Testis (tissue), 2 donors: ENCODE results near the gene PRR5L.

ENCODE experiments used
- CTCF ChIP-seq, 3 experiments: fragments of 450-650 bp in 2 of 3; fragments of 200-600 bp in 1 of 3; sonication (generic) in 1 of 3; IDR thresholded peaks; one replicate each; pipeline ENCODE4 v1.5.1; 2016 to 2019; ENCODE audit warnings: antibody characterized with exemption in 3 of 3, mild to moderate bottlenecking in 2 of 3, moderate library complexity in 1 of 3
- POLR2A ChIP-seq: fragments of 450-650 bp; IDR thresholded peaks from one replicate; pipeline ENCODE4 v1.6.1; 2017; ENCODE audit warnings: antibody characterized with exemption, mild to moderate bottlenecking, moderate library complexity

GRCh38 chr11:36493332-36493731 is 197.2 kb downstream of the PRR5L start:
- TF ChIP-seq CTCF (IDR thresholded peaks at IDR 0.05) (no peak), POLR2A (no peak)
